Transverse colon (tissue), 4 donors: ENCODE data around the gene CD40.

Experiments used
- CTCF ChIP-seq, 5 experiments: fragments of 200-600 bp in 3 of 5; fragments of 450-650 bp in 2 of 5; sonication (generic) in 3 of 5; IDR thresholded peaks; 1 replicate in 2 of 5; 2 replicates in 3 of 5; pipeline ENCODE4 v1.5.1; 2016 to 2017; ENCODE audit warnings: antibody characterized with exemption in 5 of 5, inconsistent platforms in 3 of 5, mild to moderate bottlenecking in 2 of 5, moderate library complexity in 1 of 5
- POLR2A ChIP-seq: fragments of 450-650 bp; IDR thresholded peaks from one replicate; pipeline ENCODE4 v1.6.1; 2016; ENCODE audit warnings: antibody characterized with exemption, mild to moderate bottlenecking, moderate library complexity
- POLR2AphosphoS5 ChIP-seq, 3 donors: sonication (generic); formaldehyde crosslinking; IDR thresholded peaks; one replicate each; pipeline ENCODE4 v1.6.1; 2016; ENCODE audit warnings: antibody characterized with exemption in 3 of 3

- no peak for TF ChIP-seq POLR2AphosphoS5 (IDR thresholded peaks at IDR 0.05)
- TF ChIP-seq CTCF (IDR thresholded peaks at IDR 0.05): no peak
- TF ChIP-seq POLR2A: no peak
Measured at GRCh38 chr20:46172455-46172854, 54.3 kb downstream of the CD40 start.
